MM.1S (cell line): ENCODE data around the gene ZFR2.

Source experiments
- DNase-seq: peaks from one replicate; pipeline ENCODE4 v3.0.0-alpha.2; 2015
- H2AFZ ChIP-seq: fragments of 300-600 bp; sonication (generic); 2 replicates; pipeline ENCODE4 v1.6.0; 2016; ENCODE audit warnings: antibody characterized with exemption, low read length
- H3F3A ChIP-seq: fragments of 300-600 bp; sonication (generic); 2 replicates; pipeline ENCODE4 v1.6.1; 2016; ENCODE audit warnings: mild to moderate bottlenecking, antibody characterized with exemption, low read length, moderate library complexity, mixed read lengths; ENCODE audit not compliant: insufficient read depth
- H3K27ac ChIP-seq: fragments of 300-600 bp; sonication (generic); 2 replicates; pipeline ENCODE4 v1.5.1; 2016; ENCODE audit warnings: mild to moderate bottlenecking, low read length
- H3K27me3 ChIP-seq: fragments of 300-600 bp; sonication (generic); replicated peaks from 2 replicates; pipeline ENCODE4 v1.6.0; 2016; ENCODE audit warnings: low read length; ENCODE audit not compliant: insufficient read depth
- H3K36me3 ChIP-seq: fragments of 300-600 bp; sonication (generic); replicated peaks from 2 replicates; pipeline ENCODE4 v1.6.1; 2016; ENCODE audit warnings: mild to moderate bottlenecking, low read length, mixed read lengths; ENCODE audit not compliant: insufficient read depth
- H3K4me1 ChIP-seq: fragments of 300-600 bp; sonication (generic); 2 replicates; pipeline ENCODE4 v1.6.1; 2016; ENCODE audit warnings: low read length, mixed read lengths
- H3K4me2 ChIP-seq: fragments of 300-600 bp; sonication (generic); 2 replicates; pipeline ENCODE4 v1.6.0; 2016; ENCODE audit warnings: low read depth, low read length
- H3K4me3 ChIP-seq: fragments of 300-600 bp; sonication (generic); 2 replicates; pipeline ENCODE4 v1.5.1; 2016; ENCODE audit warnings: low read length, mixed read lengths
- H3K79me2 ChIP-seq: fragments of 300-600 bp; sonication (generic); 2 replicates; pipeline ENCODE4 v1.6.1; 2016; ENCODE audit warnings: mixed run types, low read length, mixed read lengths
- H3K9ac ChIP-seq: fragments of 300-600 bp; sonication (generic); 2 replicates; pipeline ENCODE4 v1.6.1; 2016; ENCODE audit warnings: low read length, mixed read lengths
- H3K9me2 ChIP-seq: fragments of 300-600 bp; sonication (generic); replicated peaks from 2 replicates; pipeline ENCODE4 v1.6.1; 2016; ENCODE audit warnings: mild to moderate bottlenecking, low read length, mixed read lengths; ENCODE audit not compliant: insufficient read depth
- H3K9me3 ChIP-seq: fragments of 300-600 bp; sonication (generic); replicated peaks from 2 replicates; pipeline ENCODE4 v1.6.1; 2016; ENCODE audit warnings: mild to moderate bottlenecking, low read length, mixed read lengths; ENCODE audit not compliant: insufficient read depth
- H4K20me1 ChIP-seq: fragments of 300-600 bp; sonication (generic); 2 replicates; pipeline ENCODE4 v1.6.1; 2016; ENCODE audit warnings: mild to moderate bottlenecking, low read length, moderate library complexity, mixed read lengths; ENCODE audit not compliant: insufficient read depth
- EZH2 ChIP-seq: fragments of 300-600 bp; sonication (generic); optimal IDR thresholded peaks from 2 replicates; pipeline ENCODE3; 2017; ENCODE audit warnings: low read depth, mild to moderate bottlenecking, antibody characterized with exemption, low read length, mixed read lengths
- EZH2phosphoT487 ChIP-seq: fragments of 300-600 bp; sonication (generic); IDR thresholded peaks from 2 replicates; pipeline ENCODE4 v1.6.1; 2018; ENCODE audit warnings: antibody characterized with exemption, low read length
- TF ChIP-seq, protein P1 (sequence below): fragments of 300-600 bp; sonication (generic); IDR thresholded peaks from 2 replicates; pipeline ENCODE4 v1.5.1; 2016; ENCODE audit warnings: antibody characterized with exemption, low read length, mixed read lengths

The ZFR2 gene

DNA sequence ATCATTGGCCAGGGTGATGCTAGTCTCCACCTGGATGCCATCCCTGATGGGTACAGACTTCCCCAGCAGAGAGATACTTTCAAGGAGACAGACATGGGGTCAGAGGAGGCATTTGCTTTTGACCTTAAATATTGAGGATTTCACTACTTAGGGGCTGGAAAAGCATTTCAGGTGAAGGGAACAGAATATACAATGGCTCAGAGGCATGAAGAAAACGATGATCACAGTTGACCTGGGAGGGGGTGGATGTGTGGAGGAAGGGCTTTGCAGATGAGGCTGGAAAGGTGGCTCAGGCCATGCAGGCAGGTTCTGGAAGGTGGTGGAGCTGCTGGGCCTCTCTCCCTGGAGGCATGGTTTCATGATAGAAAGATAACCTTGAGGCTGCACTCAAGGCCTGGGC lies 86.5 kb downstream of the ZFR2 start:
- H3K4me1 ChIP-seq, result no peaks in the 10 kb centered on the region
- no peaks in the 10 kb centered on the region for H3F3A ChIP-seq
- TF ChIP-seq EZH2 (no peak), EZH2phosphoT487 (no peak)
- TF ChIP-seq, protein P1, sequence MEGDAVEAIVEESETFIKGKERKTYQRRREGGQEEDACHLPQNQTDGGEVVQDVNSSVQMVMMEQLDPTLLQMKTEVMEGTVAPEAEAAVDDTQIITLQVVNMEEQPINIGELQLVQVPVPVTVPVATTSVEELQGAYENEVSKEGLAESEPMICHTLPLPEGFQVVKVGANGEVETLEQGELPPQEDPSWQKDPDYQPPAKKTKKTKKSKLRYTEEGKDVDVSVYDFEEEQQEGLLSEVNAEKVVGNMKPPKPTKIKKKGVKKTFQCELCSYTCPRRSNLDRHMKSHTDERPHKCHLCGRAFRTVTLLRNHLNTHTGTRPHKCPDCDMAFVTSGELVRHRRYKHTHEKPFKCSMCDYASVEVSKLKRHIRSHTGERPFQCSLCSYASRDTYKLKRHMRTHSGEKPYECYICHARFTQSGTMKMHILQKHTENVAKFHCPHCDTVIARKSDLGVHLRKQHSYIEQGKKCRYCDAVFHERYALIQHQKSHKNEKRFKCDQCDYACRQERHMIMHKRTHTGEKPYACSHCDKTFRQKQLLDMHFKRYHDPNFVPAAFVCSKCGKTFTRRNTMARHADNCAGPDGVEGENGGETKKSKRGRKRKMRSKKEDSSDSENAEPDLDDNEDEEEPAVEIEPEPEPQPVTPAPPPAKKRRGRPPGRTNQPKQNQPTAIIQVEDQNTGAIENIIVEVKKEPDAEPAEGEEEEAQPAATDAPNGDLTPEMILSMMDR, result no peak
- no peak overlapping the region for H3K4me3 ChIP-seq
- no peak overlapping the region for H3K4me2 ChIP-seq
- H3K9me2 ChIP-seq, result no peaks in the 10 kb centered on the region
- H3K9ac ChIP-seq, result no peak overlapping the region
- no peak overlapping the region for H2AFZ ChIP-seq
- H3K36me3 ChIP-seq, result no peaks in the 10 kb centered on the region
- H3K79me2 ChIP-seq, result no peaks in the 10 kb centered on the region
- H3K27ac ChIP-seq, result no peak overlapping the region
- H4K20me1 ChIP-seq, result no peaks in the 10 kb centered on the region
- DNase-seq, result no peak
- peaks cover 67% of the 10 kb centered on the region for H3K27me3 ChIP-seq
- H3K9me3 ChIP-seq, result no peaks in the 10 kb centered on the region

DNA sequence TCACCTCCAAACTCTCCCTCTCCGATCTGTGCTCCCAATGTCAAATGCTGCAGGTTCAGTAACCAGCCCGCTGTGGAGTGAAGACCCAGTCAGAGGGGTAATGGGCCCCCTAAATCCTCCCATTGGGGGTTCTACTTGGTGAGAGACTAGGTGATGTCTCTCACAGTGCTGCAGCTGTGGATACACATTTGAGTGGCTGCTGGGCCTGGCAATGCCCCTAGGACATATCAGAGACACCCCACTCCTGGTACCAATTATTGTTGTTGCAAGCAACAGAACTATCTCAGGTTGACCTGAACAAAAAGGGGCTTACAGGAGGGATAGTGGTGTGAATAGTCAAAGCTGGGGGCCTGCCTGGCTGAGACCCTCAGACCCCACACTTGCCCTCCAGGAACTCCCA lies 87.2 kb downstream of the ZFR2 start:
- Histone ChIP-seq H3F3A (no peaks in the 10 kb centered on the region), H4K20me1 (no peaks in the 10 kb centered on the region), H3K4me2 (no peak overlapping the region), H3K9ac (no peak overlapping the region), H3K9me2 (no peaks in the 10 kb centered on the region), H3K36me3 (no peaks in the 10 kb centered on the region), H3K27me3 (peaks cover 63% of the 10 kb centered on the region), H3K9me3 (no peaks in the 10 kb centered on the region), H3K4me3 (no peak overlapping the region), H3K4me1 (no peaks in the 10 kb centered on the region), H3K27ac (no peak overlapping the region), H2AFZ (no peak overlapping the region), H3K79me2 (no peaks in the 10 kb centered on the region)
- no peak for TF ChIP-seq EZH2phosphoT487
- TF ChIP-seq, protein P1, result no peak
- no peak for TF ChIP-seq EZH2
- no peak for DNase-seq

DNA sequence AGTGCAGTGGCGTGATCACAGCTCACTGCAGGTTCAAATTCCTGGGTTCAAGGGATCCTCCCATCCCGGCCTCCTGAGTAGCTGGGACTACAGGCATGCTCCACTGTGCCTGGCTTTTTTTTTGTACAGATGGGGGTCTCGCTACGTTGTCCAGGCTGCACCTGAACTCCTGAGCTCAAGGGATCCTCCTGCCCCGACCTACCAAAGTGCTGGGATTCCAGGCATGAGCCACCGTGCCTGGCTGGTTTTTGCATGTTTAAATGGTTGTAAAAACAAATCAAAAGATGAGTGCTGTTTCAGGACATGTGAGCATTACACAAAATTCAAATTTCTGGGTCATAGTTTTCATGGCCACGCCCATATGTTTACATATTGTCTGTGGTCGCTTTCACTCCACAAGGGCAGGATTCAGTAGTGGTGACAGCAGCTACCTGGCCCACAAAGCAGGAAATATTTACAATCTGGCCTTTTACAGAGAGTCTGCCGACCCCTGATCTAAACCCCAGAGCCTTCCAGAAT lies 88.0 kb downstream of the ZFR2 start:
- H3K4me2 ChIP-seq, result no peak overlapping the region
- peaks cover 59% of the 10 kb centered on the region for H3K27me3 ChIP-seq
- no peak overlapping the region for H3K9ac ChIP-seq
- H3F3A ChIP-seq, result no peaks in the 10 kb centered on the region
- no peaks in the 10 kb centered on the region for H3K9me2 ChIP-seq
- no peak overlapping the region for H3K27ac ChIP-seq
- no peaks in the 10 kb centered on the region for H3K36me3 ChIP-seq
- no peaks in the 10 kb centered on the region for H3K79me2 ChIP-seq
- DNase-seq, result no peak
- H3K4me1 ChIP-seq, result no peaks in the 10 kb centered on the region
- no peak overlapping the region for H2AFZ ChIP-seq
- no peaks in the 10 kb centered on the region for H3K9me3 ChIP-seq
- TF ChIP-seq EZH2phosphoT487 (no peak), EZH2 (no peak)
- TF ChIP-seq, protein P1, result no peak
- no peaks in the 10 kb centered on the region for H4K20me1 ChIP-seq
- no peak overlapping the region for H3K4me3 ChIP-seq
